Measurements from ENCODE around the gene ADNP. TPM values are rescaled to one million over a fixed set of nuclear protein-coding genes. Genes with fewer than 3 reads are reported as not detected.

The ADNP gene
- total and polyA plus RNA-seq, 10 of the 15 experiments (the other 5 are each of a cell fraction or from before 2014, with no cell fraction given) = 23.0 to 74.4 (median 34.9) TPM

DNA sequence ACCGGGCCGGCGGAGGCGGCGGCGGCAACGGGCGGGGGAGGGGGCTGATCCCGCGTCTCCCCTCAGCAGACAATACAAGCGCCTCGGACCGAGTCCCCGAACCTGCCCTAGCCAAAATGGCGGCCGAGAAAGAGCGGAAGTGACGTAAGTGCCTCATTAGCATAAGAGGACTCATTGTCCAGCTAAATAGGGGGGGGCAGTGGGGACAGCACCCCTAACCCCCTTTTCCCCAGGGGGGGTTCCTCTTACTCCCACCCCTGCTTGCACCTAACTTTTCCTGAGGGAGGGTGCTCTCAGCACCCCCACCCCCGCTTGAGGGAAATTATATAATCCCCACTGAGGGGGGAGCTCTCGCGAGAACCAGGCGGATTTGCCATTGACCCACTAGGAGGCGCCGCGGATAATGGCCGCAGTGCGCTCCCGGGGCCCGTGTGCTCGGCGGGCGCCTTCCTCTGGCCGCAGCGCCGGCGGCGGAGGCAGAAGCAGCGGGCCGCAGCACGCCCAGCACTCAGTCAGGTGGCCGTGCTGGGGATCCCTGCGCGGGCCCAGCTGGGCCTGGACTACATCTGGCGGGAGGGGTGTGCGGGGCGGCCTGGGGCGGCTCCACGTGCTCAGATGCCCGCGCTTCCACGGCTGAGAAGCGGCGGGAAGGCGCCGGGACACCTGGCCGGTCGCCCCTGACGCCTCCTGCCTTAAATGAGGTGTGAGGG lies at the start of gene ADNP (continued):
- TF ChIP-seq RAD21 (IDR thresholded peaks at IDR 0.05; ENCODE audit: insufficient read depth, low read depth, low read length) (peak; percentile 37; the same call in 1 of the 2 replicates), TCF7 (IDR thresholded peaks at IDR 0.05; ENCODE audit: borderline replicate concordance) (no peak), MTA3 (IDR thresholded peaks at IDR 0.05; ENCODE audit: borderline replicate concordance, low read length) (peak; percentile 64; the same call in 1 of the 2 replicates), RBBP5 (conservative IDR thresholded peaks at IDR 0.05) (no peak), KAT2A (conservative IDR thresholded peaks at IDR 0.05; ENCODE audit: control insufficient read depth, low read depth, low read length) (no peak), TCF3 (IDR thresholded peaks at IDR 0.05; ENCODE audit: borderline replicate concordance, insufficient read depth, low read depth, low read length) (peak; percentile 98), ZBED1 (IDR thresholded peaks at IDR 0.05; ENCODE audit: borderline replicate concordance) (peak; percentile 51; the same call in 1 of the 2 replicates), CREM (IDR thresholded peaks at IDR 0.05; ENCODE audit: low read depth) (peak; percentile 86), POLR2AphosphoS2 (IDR thresholded peaks at IDR 0.05; ENCODE audit: low read depth, low read length) (no peak; the same call in 1 of the 2 replicates), ETV6 (conservative IDR thresholded peaks at IDR 0.05 in 1 of 2, IDR thresholded peaks at IDR 0.05 in 1 of 2; ENCODE audit: borderline replicate concordance in 1 of 2, low read depth in 1 of 2) (peak in 1 of 2 experiments; percentile 22; a peak in 1 of 4 replicates), FOS (IDR thresholded peaks at IDR 0.05; ENCODE audit: borderline replicate concordance, extremely low read depth, insufficient read length) (no peak), CREB1 (IDR thresholded peaks at IDR 0.05; ENCODE audit: low read depth) (peak; percentile 72), EZH2 (IDR thresholded peaks at IDR 0.05; ENCODE audit: borderline replicate concordance, control insufficient read depth, low read depth, low read length) (no peak), SREBF1 (IDR thresholded peaks at IDR 0.05; ENCODE audit: low read length) (no peak)
- TF ChIP-seq, protein P1, sequence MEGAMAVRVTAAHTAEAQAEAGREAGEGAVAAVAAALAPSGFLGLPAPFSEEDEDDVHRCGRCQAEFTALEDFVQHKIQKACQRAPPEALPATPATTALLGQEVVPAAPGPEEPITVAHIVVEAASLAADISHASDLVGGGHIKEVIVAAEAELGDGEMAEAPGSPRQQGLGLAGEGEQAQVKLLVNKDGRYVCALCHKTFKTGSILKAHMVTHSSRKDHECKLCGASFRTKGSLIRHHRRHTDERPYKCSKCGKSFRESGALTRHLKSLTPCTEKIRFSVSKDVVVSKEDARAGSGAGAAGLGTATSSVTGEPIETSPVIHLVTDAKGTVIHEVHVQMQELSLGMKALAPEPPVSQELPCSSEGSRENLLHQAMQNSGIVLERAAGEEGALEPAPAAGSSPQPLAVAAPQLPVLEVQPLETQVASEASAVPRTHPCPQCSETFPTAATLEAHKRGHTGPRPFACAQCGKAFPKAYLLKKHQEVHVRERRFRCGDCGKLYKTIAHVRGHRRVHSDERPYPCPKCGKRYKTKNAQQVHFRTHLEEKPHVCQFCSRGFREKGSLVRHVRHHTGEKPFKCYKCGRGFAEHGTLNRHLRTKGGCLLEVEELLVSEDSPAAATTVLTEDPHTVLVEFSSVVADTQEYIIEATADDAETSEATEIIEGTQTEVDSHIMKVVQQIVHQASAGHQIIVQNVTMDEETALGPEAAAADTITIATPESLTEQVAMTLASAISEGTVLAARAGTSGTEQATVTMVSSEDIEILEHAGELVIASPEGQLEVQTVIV (IDR thresholded peaks at IDR 0.05; ENCODE audit: borderline replicate concordance, partially characterized antibody) = no peak
- TF ChIP-seq, protein P2, sequence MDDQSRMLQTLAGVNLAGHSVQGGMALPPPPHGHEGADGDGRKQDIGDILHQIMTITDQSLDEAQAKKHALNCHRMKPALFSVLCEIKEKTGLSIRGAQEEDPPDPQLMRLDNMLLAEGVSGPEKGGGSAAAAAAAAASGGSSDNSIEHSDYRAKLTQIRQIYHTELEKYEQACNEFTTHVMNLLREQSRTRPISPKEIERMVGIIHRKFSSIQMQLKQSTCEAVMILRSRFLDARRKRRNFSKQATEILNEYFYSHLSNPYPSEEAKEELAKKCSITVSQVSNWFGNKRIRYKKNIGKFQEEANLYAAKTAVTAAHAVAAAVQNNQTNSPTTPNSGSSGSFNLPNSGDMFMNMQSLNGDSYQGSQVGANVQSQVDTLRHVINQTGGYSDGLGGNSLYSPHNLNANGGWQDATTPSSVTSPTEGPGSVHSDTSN (IDR thresholded peaks at IDR 0.05; ENCODE audit: insufficient replicate concordance, low read depth, low read length) = peak; percentile 89
- TF ChIP-seq, protein P3, sequence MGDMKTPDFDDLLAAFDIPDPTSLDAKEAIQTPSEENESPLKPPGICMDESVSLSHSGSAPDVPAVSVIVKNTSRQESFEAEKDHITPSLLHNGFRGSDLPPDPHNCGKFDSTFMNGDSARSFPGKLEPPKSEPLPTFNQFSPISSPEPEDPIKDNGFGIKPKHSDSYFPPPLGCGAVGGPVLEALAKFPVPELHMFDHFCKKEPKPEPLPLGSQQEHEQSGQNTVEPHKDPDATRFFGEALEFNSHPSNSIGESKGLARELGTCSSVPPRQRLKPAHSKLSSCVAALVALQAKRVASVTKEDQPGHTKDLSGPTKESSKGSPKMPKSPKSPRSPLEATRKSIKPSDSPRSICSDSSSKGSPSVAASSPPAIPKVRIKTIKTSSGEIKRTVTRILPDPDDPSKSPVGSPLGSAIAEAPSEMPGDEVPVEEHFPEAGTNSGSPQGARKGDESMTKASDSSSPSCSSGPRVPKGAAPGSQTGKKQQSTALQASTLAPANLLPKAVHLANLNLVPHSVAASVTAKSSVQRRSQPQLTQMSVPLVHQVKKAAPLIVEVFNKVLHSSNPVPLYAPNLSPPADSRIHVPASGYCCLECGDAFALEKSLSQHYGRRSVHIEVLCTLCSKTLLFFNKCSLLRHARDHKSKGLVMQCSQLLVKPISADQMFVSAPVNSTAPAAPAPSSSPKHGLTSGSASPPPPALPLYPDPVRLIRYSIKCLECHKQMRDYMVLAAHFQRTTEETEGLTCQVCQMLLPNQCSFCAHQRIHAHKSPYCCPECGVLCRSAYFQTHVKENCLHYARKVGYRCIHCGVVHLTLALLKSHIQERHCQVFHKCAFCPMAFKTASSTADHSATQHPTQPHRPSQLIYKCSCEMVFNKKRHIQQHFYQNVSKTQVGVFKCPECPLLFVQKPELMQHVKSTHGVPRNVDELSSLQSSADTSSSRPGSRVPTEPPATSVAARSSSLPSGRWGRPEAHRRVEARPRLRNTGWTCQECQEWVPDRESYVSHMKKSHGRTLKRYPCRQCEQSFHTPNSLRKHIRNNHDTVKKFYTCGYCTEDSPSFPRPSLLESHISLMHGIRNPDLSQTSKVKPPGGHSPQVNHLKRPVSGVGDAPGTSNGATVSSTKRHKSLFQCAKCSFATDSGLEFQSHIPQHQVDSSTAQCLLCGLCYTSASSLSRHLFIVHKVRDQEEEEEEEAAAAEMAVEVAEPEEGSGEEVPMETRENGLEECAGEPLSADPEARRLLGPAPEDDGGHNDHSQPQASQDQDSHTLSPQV (IDR thresholded peaks at IDR 0.05) = peak; percentile 78; the same call in 1 of the 2 replicates

Measured in GM12878 (cell line).